Suppressor macrophage (primary cell): Measurements from ENCODE around the gene REXO4.

Experiments
- DNase-seq, 4 experiments: peaks; one replicate each; pipeline ENCODE4 v3.0.0-alpha.2; 2020 to 2022

The REXO4 gene

DNA sequence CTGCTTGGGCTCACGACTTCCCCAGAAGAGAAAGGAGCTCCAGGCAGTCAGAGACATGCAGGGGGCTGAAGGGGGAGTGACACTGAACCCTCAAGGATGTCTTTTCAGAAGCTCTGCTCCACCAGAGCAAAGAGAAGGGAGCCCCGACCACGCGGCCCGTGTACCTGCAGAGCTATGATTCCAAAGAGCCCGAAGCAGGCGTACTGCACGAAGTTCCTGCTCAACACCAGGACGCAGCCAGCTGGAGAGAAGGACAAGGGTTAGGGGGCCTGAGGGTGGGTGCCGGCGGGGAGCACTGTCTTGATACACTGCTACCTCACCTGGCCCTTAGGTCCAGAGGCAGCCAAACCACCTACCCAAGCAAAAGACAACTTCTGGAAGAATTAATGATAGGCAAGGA lies 51.4 kb downstream of the REXO4 start:
- DNase-seq = no peak

DNA sequence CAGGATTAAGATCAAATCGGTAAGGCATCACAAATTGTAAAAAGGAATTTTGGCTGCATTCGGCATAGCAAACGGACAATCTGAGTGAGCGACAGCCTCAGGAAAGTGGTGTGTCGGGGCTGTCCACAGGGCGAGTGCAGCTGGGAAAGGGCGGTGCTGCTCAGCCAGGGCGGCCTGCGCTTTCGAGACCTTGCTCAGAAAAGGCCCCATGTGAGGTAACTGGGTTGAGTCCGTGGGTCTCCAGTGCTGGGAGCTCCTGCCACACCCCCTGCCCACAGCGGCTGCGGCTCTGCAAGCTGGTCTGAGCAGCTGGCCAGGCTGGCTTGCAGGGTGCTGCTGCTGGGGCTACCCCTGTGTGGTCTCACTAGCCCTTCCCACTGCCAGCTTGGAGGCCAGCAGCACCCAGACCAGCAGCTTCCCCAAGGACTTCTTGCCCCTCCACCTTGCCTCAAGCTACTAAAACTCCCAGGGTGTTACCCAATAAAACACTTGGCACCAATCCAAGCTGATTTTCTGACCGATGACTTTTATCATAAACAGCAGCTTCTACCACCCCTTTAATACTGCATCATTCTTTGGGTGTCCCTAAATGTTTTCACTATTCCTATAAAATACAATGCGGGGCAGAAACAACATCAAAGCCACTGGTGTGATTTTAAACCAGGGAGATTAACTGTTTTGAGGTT lies 55.3 kb downstream of the REXO4 start:
- DNase-seq = no peak

DNA sequence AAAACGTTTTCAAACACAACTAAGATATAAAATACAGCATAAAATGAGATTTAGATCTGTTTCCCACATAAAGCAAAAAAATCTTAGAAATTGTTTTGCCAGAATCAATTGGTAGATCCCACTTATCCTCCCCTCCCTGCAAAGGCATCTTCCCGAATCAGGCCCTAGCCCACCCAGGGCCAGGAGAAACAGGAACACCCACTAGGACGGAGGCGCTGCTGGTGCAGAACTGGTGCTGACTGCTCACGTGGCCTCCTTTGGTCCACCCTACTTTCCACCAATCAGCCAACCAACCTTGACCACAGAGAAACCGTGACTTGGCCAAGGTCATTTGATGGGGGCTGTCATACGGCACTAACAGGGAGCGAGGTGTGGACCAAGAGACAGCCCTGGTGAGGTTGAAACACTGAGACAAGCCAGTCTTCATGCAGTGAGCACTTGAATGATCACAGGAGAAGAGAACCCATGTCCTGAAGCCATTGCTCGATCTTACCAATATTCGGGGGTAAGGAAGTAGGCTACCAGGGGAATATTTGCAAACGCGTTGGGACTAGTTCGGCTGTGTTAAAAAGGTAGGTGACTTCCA lies 56.2 kb downstream of the REXO4 start:
- DNase-seq = no peak

DNA sequence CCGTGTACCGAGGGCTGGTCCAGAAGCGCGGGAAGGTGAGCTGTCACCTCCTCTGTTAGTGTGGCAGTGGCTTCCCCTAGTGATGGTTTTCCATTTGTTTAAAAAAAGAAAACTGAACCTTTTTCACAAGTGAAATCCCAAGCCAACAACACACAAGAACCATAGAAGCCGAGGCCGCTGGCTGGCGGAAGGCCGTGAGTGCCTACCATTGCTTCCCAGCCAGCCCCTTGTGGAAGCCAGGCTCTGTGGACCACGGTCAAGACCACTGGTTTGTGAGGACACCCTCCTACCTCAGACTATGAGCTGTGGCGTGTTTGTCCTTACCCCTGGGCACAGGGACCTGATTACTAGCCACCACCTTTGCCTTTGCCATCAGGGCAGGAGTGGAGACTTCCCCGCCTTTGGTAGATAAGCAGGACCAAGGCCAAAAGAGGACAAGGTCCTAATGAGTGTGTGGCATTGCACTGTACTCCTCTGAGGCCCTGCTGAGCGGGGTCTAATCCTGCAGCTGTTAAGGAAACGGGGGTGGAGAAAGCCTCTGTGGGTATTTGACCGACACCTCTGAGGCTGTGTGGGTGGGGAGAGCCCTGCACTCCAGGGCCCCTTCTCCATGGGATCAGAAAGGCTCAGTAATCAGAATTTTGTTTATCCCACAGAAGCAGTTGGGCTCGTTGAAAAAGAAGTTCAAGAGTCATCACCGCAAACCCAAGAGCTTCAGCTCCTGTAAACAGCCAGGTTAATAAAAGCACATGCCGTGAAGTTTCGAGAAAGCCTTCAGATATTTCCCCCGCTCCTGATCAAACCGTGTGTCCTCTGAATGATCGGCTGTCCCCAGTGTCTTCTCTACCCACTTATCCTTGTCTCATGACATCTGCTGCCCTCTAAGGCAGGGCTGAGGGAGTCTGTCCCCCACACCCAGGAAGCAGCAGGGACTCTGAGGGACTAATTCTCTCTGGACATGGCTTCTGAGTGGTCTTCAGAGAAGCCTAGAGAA lies 57.1 kb downstream of the REXO4 start:
- no peak for DNase-seq

DNA sequence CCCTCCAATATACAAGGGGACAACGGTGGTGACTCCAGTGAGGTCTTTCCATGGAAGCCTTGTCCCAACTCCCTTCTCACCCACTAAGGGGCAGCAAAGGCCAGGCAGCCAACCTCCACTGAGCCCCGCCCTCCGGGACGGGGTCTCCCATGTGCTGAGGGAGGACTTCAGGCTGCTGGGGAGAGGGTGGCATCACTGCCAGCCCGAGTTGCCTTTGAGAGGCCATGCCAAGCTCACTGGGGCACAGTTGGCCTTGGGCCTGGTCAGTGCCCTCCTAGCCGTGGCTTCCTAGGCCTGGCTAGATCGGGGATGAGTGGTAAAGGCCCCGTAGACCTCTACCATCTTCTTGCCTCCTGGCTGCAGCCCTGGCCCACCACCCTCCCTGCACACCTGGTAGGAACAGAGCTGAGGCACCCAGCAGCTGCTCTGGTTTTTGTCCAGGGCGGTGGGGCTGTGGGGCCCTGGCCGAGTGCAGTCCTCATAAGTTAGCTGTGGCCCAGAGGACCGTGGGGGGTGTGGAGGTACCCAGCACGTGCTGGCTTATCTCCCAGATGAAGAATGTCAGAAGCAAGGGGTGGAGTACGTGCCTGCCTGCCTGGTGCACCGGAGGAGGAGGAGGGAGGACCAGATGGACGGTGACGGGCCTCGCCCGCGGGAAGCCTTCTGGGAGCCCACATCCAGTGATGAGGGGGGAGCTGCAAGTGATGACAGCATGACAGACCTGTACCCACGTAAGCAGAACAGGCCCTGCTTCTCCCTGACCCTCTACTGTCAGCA lies 58.2 kb downstream of the REXO4 start:
- no peak for DNase-seq

DNA sequence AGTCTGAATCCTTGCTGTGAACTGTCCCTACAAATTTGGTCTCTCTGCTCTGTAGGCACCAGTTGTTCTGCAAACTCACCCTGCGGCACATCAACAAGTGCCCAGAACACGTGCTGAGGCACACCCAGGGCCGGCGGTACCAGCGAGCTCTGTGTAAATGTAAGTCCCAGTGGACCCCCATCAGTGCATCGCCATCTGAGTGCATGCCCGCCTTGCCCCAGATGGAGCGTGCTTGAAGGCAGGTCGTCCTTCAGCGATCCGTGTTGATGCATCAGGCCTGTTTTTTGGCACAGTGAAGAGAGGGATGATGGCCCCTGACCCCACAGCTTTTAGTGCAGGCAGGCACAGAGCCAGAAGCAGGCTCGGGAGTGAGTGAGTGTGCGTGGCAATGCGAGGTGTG lies 60.2 kb downstream of the REXO4 start:
- no peak for DNase-seq

DNA sequence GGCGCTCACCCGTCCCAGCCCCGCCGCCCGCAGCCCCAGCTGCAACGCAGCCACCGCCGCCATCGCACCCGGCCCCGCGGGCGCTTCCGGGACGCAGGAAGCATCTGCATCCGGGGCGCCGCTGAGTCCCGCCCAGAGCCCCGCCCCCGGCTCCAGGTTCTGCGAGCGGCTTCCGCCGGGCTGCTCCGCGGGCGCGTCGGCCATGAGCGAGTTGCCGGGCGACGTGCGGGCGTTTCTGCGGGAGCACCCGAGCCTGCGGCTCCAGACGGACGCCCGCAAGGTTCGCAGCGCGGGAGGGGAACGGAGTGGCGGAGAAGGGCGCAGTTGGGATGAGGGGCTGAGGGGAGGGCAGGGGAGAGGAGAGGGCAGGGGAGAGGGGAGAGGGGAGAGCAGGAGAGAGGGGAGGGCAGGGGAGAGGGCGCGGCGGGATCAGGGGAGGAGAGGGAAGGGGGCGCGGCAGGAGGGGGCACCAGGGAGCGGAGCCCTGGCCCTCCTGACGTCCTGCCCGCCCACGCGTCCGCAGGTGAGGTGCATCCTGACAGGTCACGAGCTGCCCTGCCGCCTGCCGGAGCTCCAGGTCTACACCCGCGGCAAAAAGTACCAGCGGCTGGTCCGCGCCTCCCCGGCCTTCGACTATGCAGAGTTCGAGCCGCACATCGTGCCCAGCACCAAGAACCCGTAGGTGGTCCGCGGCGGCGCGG lies 61.3 kb downstream of the REXO4 start, which contains the start of the genes SURF1 and SURF2:
Gene SURF1 (minus strand): TSS at position 97 of the 701 bp plus-strand sequence. CDS start 34 bp downstream, at position 63.
Gene SURF2 (plus strand): TSS at position 160 of the 701 bp plus-strand sequence. CDS start 43 bp downstream, at position 203.
- DNase-seq = peak; percentile 90 to 97 (median 94)
